Natural killer cell (primary cell): ENCODE results near the gene MRPS11. TPM values are rescaled to one million over a fixed set of nuclear protein-coding genes. Genes with fewer than 3 reads are reported as not detected.
A peak's percentile ranks its signal among the peaks of the same experiment; 100 is the strongest.
"Not testable (repeated sequence)": the region's sequence is repeated elsewhere in the genome, so short reads cannot be mapped to it uniquely, and the experiment has no call there.

Source experiments
- ATAC-seq, 3 donors: fragments of 150-1000 bp in 2 of 3; fragments of 200-7000 bp in 1 of 3; cut with Tn5 transposase; 1 replicate in 1 of 3; 2 replicates in 2 of 3; pipeline ENCODE4 v1.10.0; 2021; ENCODE audit warnings: mild to moderate bottlenecking in 2 of 3, moderate library complexity in 2 of 3
- DNase-seq, 2 donors: peaks; one replicate each; pipeline versions ENCODE4 v3.0.0 to v3.0.0-alpha.2; 2013 to 2021; ENCODE audit warnings: mixed read lengths in 1 of 2
- H3K27ac ChIP-seq: one replicate; pipeline ENCODE4 v1.5.1; 2013; ENCODE audit warnings: mild to moderate bottlenecking, low read length
- H3K27me3 ChIP-seq: one replicate; pipeline ENCODE4 v1.6.1; 2013; ENCODE audit warnings: low read length; ENCODE audit not compliant: control insufficient read depth, insufficient read depth
- H3K36me3 ChIP-seq: one replicate; pipeline ENCODE4 v1.6.1; 2013; ENCODE audit warnings: low read length; ENCODE audit not compliant: control insufficient read depth, insufficient read depth
- H3K4me1 ChIP-seq: one replicate; pipeline ENCODE4 v1.6.1; 2013; ENCODE audit warnings: low read length; ENCODE audit not compliant: control insufficient read depth, insufficient read depth
- H3K4me3 ChIP-seq: one replicate; pipeline ENCODE4 v1.5.1; 2013; ENCODE audit warnings: low read length
- H3K9me3 ChIP-seq: one replicate; pipeline ENCODE4 v1.6.1; 2013; ENCODE audit warnings: low read length; ENCODE audit not compliant: control insufficient read depth, insufficient read depth
- H3K27ac Mint-ChIP-seq, 2 donors: one replicate each; pipeline ENCODE4 v1.8.0; 2022; ENCODE audit warnings: mild to moderate bottlenecking in 2 of 2, mixed read lengths in 2 of 2, moderate library complexity in 1 of 2
- H3K27me3 Mint-ChIP-seq, 2 donors: one replicate each; pipeline ENCODE4 v1.8.0; 2022; ENCODE audit warnings: low read depth in 2 of 2, mixed read lengths in 2 of 2
- H3K36me3 Mint-ChIP-seq: one replicate; pipeline ENCODE4 v1.8.0; 2022; ENCODE audit warnings: mixed read lengths
- H3K4me1 Mint-ChIP-seq, 2 donors: one replicate each; pipeline ENCODE4 v1.8.0; 2022; ENCODE audit warnings: mixed read lengths in 2 of 2
- H3K4me3 Mint-ChIP-seq: one replicate; pipeline ENCODE4 v1.8.0; 2022; ENCODE audit warnings: mild to moderate bottlenecking, moderate library complexity, mixed read lengths
- H3K9me3 Mint-ChIP-seq, 2 donors: one replicate each; pipeline ENCODE4 v1.8.0; 2022; ENCODE audit warnings: mixed read lengths in 2 of 2
- WGBS: methylation state at CpG from one replicate; pipeline ENCODE4 v1.1.7; 2013; ENCODE audit warnings: missing lambda C conversion rate; ENCODE audit not compliant: insufficient coverage; 5-methylcytosine and 5-hydroxymethylcytosine counted together
- intact Hi-C: fragments of 100-400 bp; cut with micrococcal nuclease; formaldehyde crosslinking; loops from one replicate; pipeline ENCODE4 v1.14.2; 2022
- total RNA-seq, 4 donors: library from RNA; stranded (reverse); fragments of 120-200 nt in 1 of 4; gene quantifications; one replicate each; pipeline versions ENCODE4 v1.2.3 to v1.2.4, GENCODE V29; 2013 to 2022
- TF ChIP-seq, protein P1 (sequence below): fragments of 200-600 bp; IDR thresholded peaks from one replicate; pipeline ENCODE4 v1.8.0; 2022; ENCODE audit warnings: antibody characterized with exemption

The MRPS11 gene
- total RNA-seq, 3 donors from 2014 or later (not counting 1 experiment from before 2014, with no cell fraction given), result 17.0 to 27.6 (median 22.4) TPM

DNA sequence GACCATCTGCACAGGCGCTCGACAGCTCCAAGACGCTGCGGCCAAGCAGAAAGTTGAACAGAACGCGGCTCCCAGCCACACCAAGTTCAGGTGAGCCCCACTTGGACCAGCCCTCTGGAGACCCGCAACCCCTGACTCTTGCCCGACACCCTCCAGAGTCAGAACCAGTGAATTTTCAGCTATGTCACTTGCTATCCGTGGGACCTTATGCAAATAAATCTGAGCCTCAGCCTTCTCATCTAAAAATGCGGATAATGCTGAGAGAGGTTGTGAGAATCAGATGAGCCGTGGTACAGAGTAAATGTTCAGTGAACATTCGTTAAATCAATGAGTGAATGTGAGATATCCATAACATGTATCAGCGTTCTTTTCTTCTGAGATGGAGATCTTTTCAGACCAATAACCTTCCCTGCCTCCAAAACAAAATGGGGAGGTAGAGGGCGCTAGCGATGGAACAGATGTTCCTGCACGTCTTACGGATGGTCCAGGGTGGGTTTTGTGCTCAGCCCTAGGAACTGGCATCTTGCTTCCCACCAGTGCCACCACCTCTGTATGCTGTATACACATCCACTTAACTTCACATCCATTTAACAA is 524 bp downstream of the MRPS11 start:
- H3K27me3 ChIP-seq, result no peaks in the 10 kb centered on the region
- Mint-ChIP-seq H3K27ac (peak overlapping the region; percentile 91 to 92), H3K4me3 (peak overlapping the region; percentile 91), H3K27me3 (no peaks in the 10 kb centered on the region), H3K36me3 (peaks cover 9% of the 10 kb centered on the region), H3K9me3 (no peaks in the 10 kb centered on the region), H3K4me1 (peaks cover 26 to 34% of the 10 kb centered on the region in 2 donors)
- DNase-seq (peak in 1 of 2 donors; percentile 25), ATAC-seq (no peak)
- TF ChIP-seq, protein P1, sequence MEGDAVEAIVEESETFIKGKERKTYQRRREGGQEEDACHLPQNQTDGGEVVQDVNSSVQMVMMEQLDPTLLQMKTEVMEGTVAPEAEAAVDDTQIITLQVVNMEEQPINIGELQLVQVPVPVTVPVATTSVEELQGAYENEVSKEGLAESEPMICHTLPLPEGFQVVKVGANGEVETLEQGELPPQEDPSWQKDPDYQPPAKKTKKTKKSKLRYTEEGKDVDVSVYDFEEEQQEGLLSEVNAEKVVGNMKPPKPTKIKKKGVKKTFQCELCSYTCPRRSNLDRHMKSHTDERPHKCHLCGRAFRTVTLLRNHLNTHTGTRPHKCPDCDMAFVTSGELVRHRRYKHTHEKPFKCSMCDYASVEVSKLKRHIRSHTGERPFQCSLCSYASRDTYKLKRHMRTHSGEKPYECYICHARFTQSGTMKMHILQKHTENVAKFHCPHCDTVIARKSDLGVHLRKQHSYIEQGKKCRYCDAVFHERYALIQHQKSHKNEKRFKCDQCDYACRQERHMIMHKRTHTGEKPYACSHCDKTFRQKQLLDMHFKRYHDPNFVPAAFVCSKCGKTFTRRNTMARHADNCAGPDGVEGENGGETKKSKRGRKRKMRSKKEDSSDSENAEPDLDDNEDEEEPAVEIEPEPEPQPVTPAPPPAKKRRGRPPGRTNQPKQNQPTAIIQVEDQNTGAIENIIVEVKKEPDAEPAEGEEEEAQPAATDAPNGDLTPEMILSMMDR, result no peak
- peaks cover 16% of the 10 kb centered on the region for H3K4me1 ChIP-seq
- peak overlapping the region; percentile 78 for H3K4me3 ChIP-seq
- H3K27ac ChIP-seq, result peak overlapping the region; percentile 91
- WGBS, result 5% methylated on average over 16 of the region's 17 CpGs
- peaks cover 23% of the 10 kb centered on the region for H3K36me3 ChIP-seq
- H3K9me3 ChIP-seq, result no peaks in the 10 kb centered on the region
- intact Hi-C loops, result no loop called here

DNA sequence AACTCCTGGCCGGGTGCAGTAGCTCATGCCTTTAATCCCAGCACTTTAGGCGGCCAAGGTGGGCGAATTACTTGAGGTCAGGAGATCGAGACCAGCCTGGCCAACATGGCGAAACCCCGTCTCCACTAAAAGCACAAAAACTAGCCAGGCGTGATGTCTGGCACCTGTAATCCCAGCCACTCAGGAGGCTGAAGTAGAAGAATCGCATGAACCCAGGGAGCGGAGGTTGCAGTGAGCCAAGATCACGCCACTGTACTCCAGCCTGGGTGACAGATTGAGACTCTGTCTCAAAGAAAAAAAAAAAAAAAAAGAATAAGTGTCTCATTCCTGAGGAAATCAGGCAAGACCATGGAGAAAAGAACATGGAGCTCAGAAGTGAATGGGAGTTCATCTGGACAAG is 1.2 kb downstream of the MRPS11 start:
- H3K36me3 Mint-ChIP-seq, H3K27ac ChIP-seq, intact Hi-C loops, H3K4me3 ChIP-seq, H3K27me3 Mint-ChIP-seq, H3K27me3 ChIP-seq, H3K9me3 Mint-ChIP-seq, DNase-seq, ATAC-seq, H3K9me3 ChIP-seq: not testable (repeated sequence)
- Histone ChIP-seq H3K4me1 (peaks cover 16% of the 10 kb centered on the region), H3K36me3 (peaks cover 23% of the 10 kb centered on the region)
- WGBS, result 96% methylated on average over 10 of the region's 10 CpGs
- H3K27ac Mint-ChIP-seq, result peak overlapping the region in 1 of 2 donors; percentile 92
- H3K4me1 Mint-ChIP-seq, result peaks cover 26 to 34% of the 10 kb centered on the region in 2 donors
- H3K4me3 Mint-ChIP-seq, result peak overlapping the region; percentile 91

DNA sequence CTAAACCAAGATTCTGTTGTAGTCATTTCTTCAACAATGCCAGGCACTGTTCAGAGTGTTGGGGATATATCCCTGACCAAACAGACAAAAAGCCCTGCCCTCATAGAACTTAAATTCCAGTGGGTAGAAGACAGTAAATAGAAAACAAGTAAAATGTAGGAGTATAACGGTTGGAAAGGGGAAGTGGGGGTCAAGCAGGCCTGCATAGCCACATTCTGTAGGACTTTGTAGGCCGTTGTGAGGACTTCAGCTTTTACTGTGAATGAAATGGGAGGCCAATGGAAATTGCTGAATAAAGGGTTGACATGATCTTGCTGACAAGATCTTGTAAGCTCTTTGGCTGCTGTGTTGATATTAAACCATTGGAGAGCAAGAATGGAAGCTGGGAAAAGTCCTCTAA is 1.8 kb downstream of the MRPS11 start:
- no peaks in the 10 kb centered on the region for H3K9me3 ChIP-seq
- H3K27me3 ChIP-seq, result no peaks in the 10 kb centered on the region
- DNase-seq, result no peak
- no peaks in the 10 kb centered on the region for H3K27me3 Mint-ChIP-seq
- peaks cover 16% of the 10 kb centered on the region for H3K4me1 ChIP-seq
- H3K4me3 ChIP-seq, result no peak overlapping the region
- H3K9me3 Mint-ChIP-seq, result no peaks in the 10 kb centered on the region
- H3K27ac ChIP-seq, result no peak overlapping the region
- peaks cover 26 to 34% of the 10 kb centered on the region in 2 donors for H3K4me1 Mint-ChIP-seq
- peaks cover 9% of the 10 kb centered on the region for H3K36me3 Mint-ChIP-seq
- ATAC-seq, result no peak
- peaks cover 20% of the 10 kb centered on the region for H3K36me3 ChIP-seq
- no peak overlapping the region for H3K27ac Mint-ChIP-seq
- TF ChIP-seq, protein P1, result no peak
- H3K4me3 Mint-ChIP-seq, result no peak overlapping the region
- 90% methylated on average over 2 of the region's 2 CpGs for WGBS
- intact Hi-C loops, result no loop called here

DNA sequence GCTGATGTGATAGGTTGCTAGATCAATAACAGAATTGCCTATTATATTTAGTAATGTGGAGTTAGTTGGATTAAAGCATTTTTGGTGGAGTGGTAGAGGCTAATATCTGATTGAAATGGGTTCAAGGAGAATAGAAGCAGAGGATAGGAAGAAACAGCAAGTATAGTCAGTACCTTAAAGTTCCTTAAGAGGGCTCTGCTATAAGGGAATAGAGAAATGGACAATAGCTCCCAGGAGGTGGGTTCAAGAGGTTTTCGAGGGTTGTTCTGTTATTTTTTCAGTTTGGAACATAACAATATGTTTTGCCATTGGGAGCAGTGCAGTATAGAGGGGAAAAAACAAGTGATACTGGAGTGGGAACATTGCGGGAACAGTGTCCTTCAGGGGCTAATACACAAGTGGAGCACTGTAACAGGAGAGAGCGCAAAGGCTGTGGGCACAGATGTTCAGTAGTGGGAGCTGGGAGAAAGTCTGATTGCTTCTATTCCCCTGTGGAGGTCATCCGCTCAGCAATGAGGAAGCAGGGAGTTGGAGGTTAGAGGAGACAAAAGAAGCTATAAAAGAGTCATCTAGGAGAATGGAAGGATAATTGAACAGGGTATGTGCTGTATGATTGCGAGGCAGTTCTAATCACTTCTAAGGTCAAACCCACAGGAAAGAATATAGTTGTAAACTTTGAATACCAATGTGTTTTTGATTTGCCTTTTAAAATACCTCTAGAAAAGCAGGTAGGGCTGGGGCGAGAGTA is 3.3 kb downstream of the MRPS11 start:
- WGBS, result over 99% methylated on average over 6 of the region's 6 CpGs
- Histone ChIP-seq H3K27me3 (no peaks in the 10 kb centered on the region), H3K36me3 (peaks cover 27% of the 10 kb centered on the region), H3K4me3 (no peak overlapping the region), H3K27ac (no peak overlapping the region), H3K9me3 (no peaks in the 10 kb centered on the region), H3K4me1 (peaks cover 16% of the 10 kb centered on the region)
- H3K9me3 Mint-ChIP-seq, result no peaks in the 10 kb centered on the region
- H3K27ac Mint-ChIP-seq, result no peak overlapping the region
- no peak for DNase-seq
- no peaks in the 10 kb centered on the region for H3K27me3 Mint-ChIP-seq
- H3K4me3 Mint-ChIP-seq, result no peak overlapping the region
- H3K36me3 Mint-ChIP-seq, result peaks cover 9% of the 10 kb centered on the region
- ATAC-seq, result no peak
- H3K4me1 Mint-ChIP-seq, result peaks cover 22 to 31% of the 10 kb centered on the region in 2 donors
- TF ChIP-seq, protein P1, result no peak
- intact Hi-C loops, result no loop called here
